LNCaP clone FGC (cell line): ENCODE measurements around the gene MFN1.

Experiments used
- DNase-seq: peaks from one replicate; pipeline ENCODE4 v3.0.0-alpha.2; 2011; ENCODE audit warnings: low read depth
- H3K4me3 ChIP-seq: 2 replicates; pipeline ENCODE4 v1.5.1; 2011; ENCODE audit warnings: mild to moderate bottlenecking, low read depth, low read length, control low read depth
- CTCF ChIP-seq: IDR thresholded peaks from 2 replicates; pipeline ENCODE4 v1.5.1; 2012; ENCODE audit warnings: mild to moderate bottlenecking; ENCODE audit not compliant: control insufficient read depth, insufficient read depth; ENCODE audit errors: extremely low read depth

Gene MFN1

DNA sequence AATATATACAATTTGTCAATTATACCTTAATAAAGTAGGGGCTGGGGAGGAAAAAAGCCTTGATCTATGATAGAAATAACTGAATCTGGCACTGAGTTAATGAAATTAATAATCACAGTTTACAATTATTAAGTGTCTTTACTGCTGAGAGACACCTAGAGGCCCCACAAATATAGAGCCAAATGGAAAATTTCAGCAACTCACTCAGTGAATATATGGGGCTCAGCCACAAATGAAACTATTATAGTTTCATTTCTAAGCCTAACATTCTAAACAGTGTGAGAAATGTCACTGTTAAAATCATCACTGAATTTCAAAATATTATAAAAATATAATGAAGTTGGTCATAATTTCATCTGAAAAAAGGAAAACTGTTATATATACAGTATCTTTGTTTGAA is 63.5 kb downstream of the MFN1 start:
- no peak for TF ChIP-seq CTCF
- no peak overlapping the region for H3K4me3 ChIP-seq
- no peak for DNase-seq

DNA sequence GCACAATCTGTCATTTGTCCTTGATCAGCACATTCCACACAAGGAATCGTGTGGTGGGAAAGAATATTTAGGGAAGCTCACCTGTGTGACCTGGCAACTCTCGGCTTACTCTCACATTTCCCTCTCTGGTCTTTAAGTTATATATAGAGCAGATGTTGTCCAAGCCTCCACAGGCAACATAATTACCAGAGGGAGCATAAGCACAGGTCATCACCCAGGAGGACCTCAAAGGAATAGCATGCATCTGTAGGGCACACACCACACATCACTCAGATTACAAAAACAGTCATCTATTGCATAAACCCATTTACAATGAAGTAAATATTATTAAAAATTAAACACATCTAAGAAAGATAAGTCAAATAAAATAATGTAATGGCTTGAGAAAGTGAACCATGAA is 67.3 kb downstream of the MFN1 start:
- no peak for TF ChIP-seq CTCF

DNA sequence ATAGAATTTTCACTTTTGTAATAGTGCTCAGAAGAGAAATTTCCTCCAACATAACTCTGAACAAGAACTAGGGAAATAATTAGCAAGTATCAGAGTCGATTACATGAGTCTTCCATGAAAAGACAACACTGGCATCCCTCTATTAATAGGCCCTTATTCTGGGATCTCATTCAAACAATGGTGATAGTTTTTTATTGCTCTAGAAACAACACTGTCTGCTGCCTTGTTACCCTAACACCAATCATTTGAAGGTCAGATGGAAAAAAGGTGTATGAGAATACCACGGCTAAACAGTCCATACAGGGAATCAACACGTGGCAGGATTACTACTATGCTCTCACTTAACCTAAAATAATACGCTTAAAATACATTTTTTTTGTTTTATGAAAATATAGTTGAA is 67.9 kb downstream of the MFN1 start:
- H3K4me3 ChIP-seq = no peak overlapping the region
- no peak for TF ChIP-seq CTCF
- no peak for DNase-seq

More for the DNA sequence above, 67.3 kb downstream of the MFN1 start:
- H3K4me3 ChIP-seq = no peak overlapping the region
- DNase-seq = no peak

- no peak for TF ChIP-seq CTCF
- no peak overlapping the region for H3K4me3 ChIP-seq
- no peak for DNase-seq
These were observed 69.2 kb downstream of the MFN1 start for GRCh38 chr3:179416681-179417080.

GRCh38 chr3:179418610-179419009 is 71.1 kb downstream of the MFN1 start:
- TF ChIP-seq CTCF = no peak
- DNase-seq = no peak
- no peak overlapping the region for H3K4me3 ChIP-seq

DNA sequence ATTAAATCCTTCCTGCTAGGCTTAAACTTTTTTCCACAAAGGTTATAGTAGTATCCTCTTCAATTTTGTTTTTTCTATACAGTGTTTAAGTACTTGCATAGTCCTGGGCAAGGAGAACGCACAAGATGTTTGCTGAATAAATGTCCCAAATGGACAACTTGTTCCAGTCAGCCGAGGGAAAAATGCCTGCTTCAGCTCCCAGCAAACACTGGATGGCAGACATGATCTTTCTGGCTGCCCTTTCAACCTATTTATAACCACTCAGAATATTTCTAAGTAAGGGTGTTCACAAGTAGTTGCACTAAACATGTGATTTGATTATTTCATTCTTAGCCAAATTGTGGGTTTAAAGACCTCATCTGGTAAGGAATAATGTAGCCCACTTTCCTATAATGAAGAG is 74.0 kb downstream of the MFN1 start:
- no peak overlapping the region for H3K4me3 ChIP-seq
- peak; percentile 90 for TF ChIP-seq CTCF
- peak; percentile 52 for DNase-seq

DNA sequence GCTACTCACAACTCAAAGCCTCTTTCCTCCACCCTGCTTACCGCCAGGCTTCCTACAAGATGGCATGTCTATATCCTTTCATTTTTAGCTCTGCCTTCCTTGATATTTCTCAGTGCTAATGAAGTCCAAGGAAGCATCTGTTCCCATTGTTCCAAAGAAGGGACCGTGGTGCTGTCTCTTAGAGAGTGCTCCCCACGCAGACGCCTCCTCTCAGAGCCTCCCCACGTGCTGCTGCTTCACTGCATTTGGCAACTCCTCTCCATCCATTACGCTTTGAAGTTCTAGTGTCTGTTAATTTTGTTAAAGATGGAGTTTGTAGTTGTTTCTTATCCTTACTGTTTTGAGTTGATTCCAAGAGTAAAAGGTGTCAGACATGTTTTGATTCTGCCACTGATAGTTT is 77.6 kb downstream of the MFN1 start:
- H3K4me3 ChIP-seq = no peak overlapping the region
- no peak for DNase-seq
- no peak for TF ChIP-seq CTCF
